ENCODE measurements around the gene SUN5.

Gene SUN5

GRCh38 chr20:33026779-33027759 lies 22.8 kb upstream of the SUN5 start:
- DNase-seq (ENCODE audit: low spot score) = no peak

- no peak for DNase-seq (ENCODE audit: low spot score)
Observed at GRCh38 chr20:33026072-33026778, 22.0 kb upstream of the SUN5 start.

- no peak for DNase-seq (ENCODE audit: low spot score)
Observed at GRCh38 chr20:33025318-33025876, 21.2 kb upstream of the SUN5 start.

GRCh38 chr20:33024609-33025317 lies 20.5 kb upstream of the SUN5 start:
- no peak for DNase-seq (ENCODE audit: low spot score)

GRCh38 chr20:33024243-33024560 lies 20.0 kb upstream of the SUN5 start:
- no peak for DNase-seq (ENCODE audit: low spot score)

- DNase-seq (ENCODE audit: low spot score) = no peak
Observed at GRCh38 chr20:33023439-33024242, 19.4 kb upstream of the SUN5 start.

GRCh38 chr20:33022694-33023438 lies 18.6 kb upstream of the SUN5 start:
- no peak for DNase-seq (ENCODE audit: low spot score)

GRCh38 chr20:33022289-33022688 lies 18.1 kb upstream of the SUN5 start:
- DNase-seq (ENCODE audit: low spot score) = no peak

GRCh38 chr20:33021879-33022278 lies 17.6 kb upstream of the SUN5 start:
- DNase-seq (ENCODE audit: low spot score) = no peak

GRCh38 chr20:33020278-33021161 lies 16.3 kb upstream of the SUN5 start:
- no peak for DNase-seq (ENCODE audit: low spot score)

- DNase-seq (ENCODE audit: low spot score) = no peak
Observed at GRCh38 chr20:33019465-33020277, 15.4 kb upstream of the SUN5 start.

- DNase-seq (ENCODE audit: low spot score) = no peak
Observed at GRCh38 chr20:33018169-33018931, 14.1 kb upstream of the SUN5 start.

- no peak for DNase-seq (ENCODE audit: low spot score)
Observed at GRCh38 chr20:33017542-33017941, 13.3 kb upstream of the SUN5 start.

- DNase-seq (ENCODE audit: low spot score) = no peak
Observed at GRCh38 chr20:33016581-33017109, 12.4 kb upstream of the SUN5 start.

- DNase-seq (ENCODE audit: low spot score) = no peak
Observed at GRCh38 chr20:33015700-33016580, 11.7 kb upstream of the SUN5 start.

GRCh38 chr20:33015114-33015484 lies 10.9 kb upstream of the SUN5 start:
- DNase-seq (ENCODE audit: low spot score) = no peak

Measured in globus pallidus (tissue), 1 donor.